GDM1 (cell line): ENCODE data around the gene SPINK4.

Source experiments
- DNase-seq: peaks from one replicate; lab custom pipeline; 2025; lab: John Stamatoyannopoulos, UW

Gene SPINK4

GRCh38 chr9:33257276-33257675 is 17.3 kb downstream of the SPINK4 start:
- DNase-seq: no peak

GRCh38 chr9:33260372-33260771 is 20.4 kb downstream of the SPINK4 start:
- no peak for DNase-seq

GRCh38 chr9:33263131-33264002 is 23.4 kb downstream of the SPINK4 start:
- no peak for DNase-seq

- DNase-seq: no peak
These were observed 24.1 kb downstream of the SPINK4 start for GRCh38 chr9:33264003-33264472.

GRCh38 chr9:33264473-33265177 is 24.7 kb downstream of the SPINK4 start, which contains the start of the genes BAG1 and CHMP5:
TSS of gene BAG1 (minus strand) at chr9:33264708.
TSS of gene CHMP5 (plus strand) at chr9:33265049. CDS start at chr9:33265079, 30 bp downstream.
- peak; percentile 98 for DNase-seq

- DNase-seq: no peak
These were observed 25.4 kb downstream of the SPINK4 start for GRCh38 chr9:33265211-33265865.

- no peak for DNase-seq
These were observed 27.3 kb downstream of the SPINK4 start for GRCh38 chr9:33267151-33267767.

GRCh38 chr9:33270146-33270545 is 30.2 kb downstream of the SPINK4 start:
- no peak for DNase-seq

- DNase-seq: no peak
These were observed 32.1 kb downstream of the SPINK4 start for GRCh38 chr9:33272061-33272460.

- DNase-seq: no peak
These were observed 33.5 kb downstream of the SPINK4 start for GRCh38 chr9:33273266-33273971.

GRCh38 chr9:33273972-33274328 is 34.0 kb downstream of the SPINK4 start:
- no peak for DNase-seq

- DNase-seq: no peak
These were observed 37.5 kb downstream of the SPINK4 start for GRCh38 chr9:33277484-33277883.

- no peak for DNase-seq
These were observed 45.5 kb downstream of the SPINK4 start for GRCh38 chr9:33285502-33285901.

GRCh38 chr9:33287087-33287490 is 47.1 kb downstream of the SPINK4 start:
- DNase-seq: peak; percentile 48

- no peak for DNase-seq
These were observed 48.3 kb downstream of the SPINK4 start for GRCh38 chr9:33288235-33288634.

GRCh38 chr9:33288828-33289483 is 49.0 kb downstream of the SPINK4 start:
- DNase-seq: no peak

GRCh38 chr9:33289496-33289895 is 49.5 kb downstream of the SPINK4 start:
- DNase-seq: no peak

GRCh38 chr9:33289936-33290246 is 49.9 kb downstream of the SPINK4 start:
- DNase-seq: no peak

- peak; percentile 99 for DNase-seq
These were observed 50.5 kb downstream of the SPINK4 start, which contains the start of gene NFX1 for GRCh38 chr9:33290247-33291030. TSS of gene NFX1 (plus strand) at chr9:33290516. CDS start at chr9:33290573, 57 bp downstream.

GRCh38 chr9:33291031-33291397 is 51.0 kb downstream of the SPINK4 start:
- no peak for DNase-seq
